HG03460 (cell line): ENCODE data around the gene IFNLR1.

Experiments used
- ATAC-seq: cut with Tn5 transposase; IDR thresholded peaks from one replicate; pipeline ENCODE4 v1.9.1; 2021; ENCODE audit not compliant: unreplicated experiment

The IFNLR1 gene

DNA sequence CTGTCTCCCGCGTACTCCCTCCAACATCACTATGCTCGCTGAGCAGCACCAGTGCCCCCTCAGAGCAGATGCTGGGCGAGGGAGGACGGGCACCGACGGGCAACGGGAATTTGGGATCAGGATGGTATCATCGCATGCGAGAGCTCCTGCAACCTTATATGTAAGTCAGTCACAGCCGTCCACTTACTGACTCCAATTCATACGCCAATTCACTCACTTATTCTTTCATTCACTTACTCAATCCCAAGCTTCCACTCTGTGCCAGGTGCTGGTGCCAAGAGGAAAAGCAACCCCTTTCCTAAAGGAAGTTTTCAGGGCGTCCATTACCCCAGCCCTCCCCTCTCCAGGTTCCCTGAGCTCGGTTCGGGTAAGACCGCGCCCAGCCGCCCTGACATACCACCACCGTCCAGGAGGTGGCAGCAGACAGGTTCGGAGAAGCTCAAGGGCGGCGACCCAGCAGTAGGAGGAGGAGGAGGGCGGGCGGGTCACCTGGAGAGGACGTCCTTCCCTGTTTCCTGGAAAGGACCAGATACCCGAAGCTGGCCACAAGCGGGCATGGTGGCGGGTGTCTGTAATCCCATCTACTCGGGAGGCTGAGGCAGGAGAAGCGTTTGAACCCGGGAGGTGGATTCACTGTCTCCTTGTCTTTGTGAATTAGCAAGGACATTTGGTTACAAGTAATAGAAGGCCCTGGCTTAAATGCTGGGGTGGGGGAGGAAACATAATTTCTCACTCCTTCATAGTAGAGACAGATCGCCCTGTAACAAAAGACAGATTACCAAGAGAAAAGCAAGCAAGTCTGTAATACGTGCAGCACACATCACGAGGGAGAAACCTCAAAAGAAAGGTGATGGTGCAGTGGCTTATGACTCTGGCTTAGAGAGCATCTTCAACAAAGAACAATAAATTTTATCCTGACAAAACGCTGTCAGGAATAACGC lies 36.6 kb downstream of the IFNLR1 start:
- ATAC-seq = peak; percentile 54

DNA sequence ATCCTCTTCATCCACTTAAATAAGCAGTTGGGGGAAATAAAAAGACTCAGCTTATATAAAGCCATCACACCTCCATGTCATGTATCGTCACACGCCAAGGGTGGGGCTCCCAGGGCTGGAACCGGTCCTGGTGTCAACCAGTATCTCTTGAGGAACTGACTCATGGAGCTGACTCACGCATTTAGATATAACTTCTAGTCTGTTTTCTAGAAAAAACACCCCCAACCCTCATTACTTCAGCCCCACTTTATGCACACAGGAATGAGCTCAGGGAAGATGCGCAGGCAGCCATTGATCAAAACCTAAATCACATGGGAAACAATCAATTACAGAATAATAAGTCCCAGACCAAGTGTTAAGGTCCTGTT lies 37.2 kb downstream of the IFNLR1 start:
- no peak for ATAC-seq

DNA sequence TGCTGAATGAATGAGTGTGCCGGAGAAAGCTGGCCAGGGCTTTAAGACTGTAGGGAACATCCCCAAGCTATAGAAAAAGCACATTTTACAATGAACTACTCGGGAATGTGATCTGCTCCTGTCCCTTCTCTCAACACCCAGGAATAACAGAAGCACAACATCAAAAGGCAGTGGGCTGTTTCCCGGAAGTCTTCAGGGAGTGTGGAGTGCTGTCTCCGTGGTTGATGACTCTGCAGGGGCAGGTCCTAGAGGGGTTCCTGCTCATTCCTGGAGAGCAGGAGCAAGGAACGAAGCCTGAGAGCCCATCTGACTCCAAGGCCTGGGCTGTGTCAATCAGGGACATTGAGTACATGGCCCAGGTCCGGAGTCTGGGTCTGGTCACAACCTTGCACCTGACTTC lies 39.3 kb downstream of the IFNLR1 start:
- no peak for ATAC-seq

- no peak for ATAC-seq
Measured at GRCh38 chr1:24147194-24147593, 39.9 kb downstream of the IFNLR1 start.

DNA sequence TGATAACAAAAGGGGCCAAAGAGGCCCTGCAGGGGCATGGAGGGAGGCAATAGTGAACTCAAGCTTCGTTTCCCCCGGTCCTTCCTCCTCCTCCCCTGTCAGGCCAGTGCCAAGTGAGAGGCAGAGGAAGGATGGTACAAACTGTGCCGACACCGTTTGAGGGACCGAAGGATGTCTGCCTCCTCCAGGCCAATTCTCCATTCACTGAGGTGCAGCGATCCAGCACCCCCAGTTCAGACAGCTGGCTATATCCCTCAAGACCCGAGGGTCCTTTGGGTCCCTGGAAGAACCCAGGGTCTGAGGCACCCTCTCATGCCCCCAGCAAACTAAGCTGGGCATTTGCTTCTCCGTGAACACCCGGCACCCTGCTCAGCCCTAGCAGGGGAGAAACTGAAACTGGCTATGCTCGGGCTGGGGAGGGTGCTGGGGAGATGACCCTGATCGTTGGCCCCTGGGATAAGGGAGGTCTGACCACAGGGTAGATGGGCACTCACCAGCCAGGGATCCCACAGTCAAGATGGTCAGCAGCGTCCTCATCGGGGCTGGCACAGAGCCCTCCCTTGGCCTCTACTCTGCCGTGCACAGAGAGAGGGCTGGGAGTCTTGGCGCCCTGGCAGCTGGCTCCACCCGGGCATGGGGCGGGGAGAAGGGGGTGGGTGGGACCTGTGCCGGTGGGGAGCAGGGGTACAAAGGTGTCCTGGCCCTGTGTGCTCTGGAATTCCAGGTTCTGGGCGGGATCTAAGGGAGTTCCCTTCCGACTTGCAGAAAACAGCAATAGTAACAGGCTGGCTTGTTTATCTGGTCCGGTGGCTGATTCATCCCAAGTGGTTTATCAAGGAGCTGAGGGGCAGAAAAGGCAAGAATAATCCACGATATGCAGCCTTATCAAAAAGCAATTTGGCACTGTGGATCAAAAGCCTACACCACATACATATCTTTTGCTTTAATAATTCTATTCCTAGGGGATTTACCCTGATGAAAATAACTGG lies 44.2 kb downstream of the IFNLR1 start, which contains the start of gene IL22RA1:
IL22RA1 (minus strand) TSS at position 595 of the 989 bp plus-strand sequence; CDS start at position 537, 58 bp downstream.
- no peak for ATAC-seq

GRCh38 chr1:24141311-24141997 lies 45.6 kb downstream of the IFNLR1 start:
- ATAC-seq = no peak

DNA sequence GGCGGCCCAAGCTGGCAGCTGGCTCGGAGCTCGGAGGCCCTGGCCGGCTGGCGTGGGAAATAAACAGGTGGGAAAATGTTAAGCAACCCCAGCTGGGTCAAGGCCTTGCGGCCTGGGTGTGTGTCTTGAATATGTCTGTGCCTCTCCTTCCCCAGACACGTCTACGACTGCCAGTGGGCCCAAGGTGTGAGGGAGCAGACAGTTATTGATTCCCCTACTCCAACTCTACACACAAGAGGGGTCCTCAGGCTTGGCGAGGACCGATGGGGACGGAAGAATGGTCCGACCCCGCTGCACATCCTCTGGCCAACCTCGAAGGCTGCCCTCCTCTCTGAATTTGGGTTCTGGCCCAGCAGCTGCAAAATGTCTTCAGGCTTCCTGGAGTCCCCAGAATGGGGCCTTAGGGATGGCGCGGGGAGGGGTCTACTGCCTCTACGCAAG lies 46.3 kb downstream of the IFNLR1 start:
- no peak for ATAC-seq

DNA sequence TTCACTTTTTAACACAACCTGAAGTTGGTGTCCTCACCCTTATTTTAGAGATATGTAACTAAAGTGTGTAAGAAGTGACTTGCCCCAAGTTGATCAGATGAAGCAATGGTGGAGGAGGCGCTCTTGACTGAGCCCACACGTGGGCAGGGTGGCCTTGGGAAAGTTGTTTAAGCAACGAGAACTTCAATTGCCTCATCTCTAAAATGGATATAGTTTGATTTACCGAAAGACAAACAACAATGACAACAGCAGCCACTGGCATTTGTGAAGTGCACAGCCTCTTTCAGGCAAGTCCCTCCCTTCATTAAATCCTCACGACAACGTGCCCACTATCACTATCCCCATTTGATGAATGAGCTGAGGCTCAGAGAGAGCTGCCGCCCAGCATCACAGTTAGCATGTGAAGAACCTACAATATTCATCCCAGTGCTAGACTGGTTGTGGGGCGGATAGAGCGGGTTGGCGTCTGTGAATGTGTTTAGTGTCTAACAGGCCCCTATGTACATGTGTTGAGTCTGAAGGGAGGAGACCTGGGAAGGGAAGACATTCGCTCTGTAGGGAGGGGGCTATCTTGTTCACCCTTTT lies 47.2 kb downstream of the IFNLR1 start:
- ATAC-seq = no peak

GRCh38 chr1:24139222-24139489 lies 47.9 kb downstream of the IFNLR1 start:
- ATAC-seq = no peak

GRCh38 chr1:24138476-24139221 lies 48.4 kb downstream of the IFNLR1 start:
- no peak for ATAC-seq

DNA sequence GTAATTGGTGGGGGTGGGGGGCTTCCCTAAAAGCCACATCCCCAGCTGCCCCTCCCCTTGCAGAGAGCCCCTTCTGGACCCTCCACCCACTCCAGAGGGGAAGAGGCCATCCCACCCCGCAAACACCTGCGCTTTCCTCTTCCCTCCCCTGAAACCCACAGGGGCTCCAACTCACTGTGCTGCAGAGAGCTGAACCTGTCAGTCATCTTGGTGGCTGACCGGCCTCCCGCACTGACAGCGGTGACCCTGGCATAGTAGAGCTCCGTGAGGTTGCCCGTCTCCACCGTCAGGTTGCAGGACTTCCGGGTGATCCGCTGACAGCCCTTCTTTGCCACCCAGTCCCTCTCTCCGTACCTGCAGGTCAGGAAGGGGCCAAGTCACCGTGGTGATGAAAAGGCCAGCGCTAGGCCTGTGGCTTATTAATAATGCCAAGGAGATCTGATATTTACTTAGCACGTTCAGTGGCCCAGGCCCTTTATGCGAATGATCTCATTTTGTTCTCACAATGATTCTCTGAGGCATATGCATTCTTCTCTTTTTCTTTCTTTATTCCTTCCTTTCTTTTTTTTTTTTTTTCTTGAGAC lies 50.0 kb downstream of the IFNLR1 start:
- ATAC-seq = no peak

- no peak for ATAC-seq
Measured at GRCh38 chr1:24134376-24134775, 52.7 kb downstream of the IFNLR1 start.

DNA sequence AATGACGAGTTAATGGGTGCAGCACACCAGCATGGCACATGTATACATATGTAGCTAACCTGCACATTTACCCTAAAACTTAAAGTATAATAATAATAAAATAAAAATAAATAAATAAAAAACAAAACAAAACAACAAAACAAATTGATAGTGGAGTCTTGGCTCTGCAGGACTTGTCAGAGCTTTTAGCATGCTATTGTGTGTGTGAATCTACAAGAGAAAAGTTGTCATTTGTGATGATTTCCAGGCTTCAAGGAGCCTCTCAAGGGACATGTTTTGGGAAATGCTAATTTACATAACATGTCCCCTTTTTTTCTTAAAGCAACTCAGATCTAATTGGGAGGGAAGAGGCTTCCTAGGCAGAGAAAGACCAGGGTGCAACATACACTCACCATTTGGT lies 53.3 kb downstream of the IFNLR1 start:
- ATAC-seq = no peak

DNA sequence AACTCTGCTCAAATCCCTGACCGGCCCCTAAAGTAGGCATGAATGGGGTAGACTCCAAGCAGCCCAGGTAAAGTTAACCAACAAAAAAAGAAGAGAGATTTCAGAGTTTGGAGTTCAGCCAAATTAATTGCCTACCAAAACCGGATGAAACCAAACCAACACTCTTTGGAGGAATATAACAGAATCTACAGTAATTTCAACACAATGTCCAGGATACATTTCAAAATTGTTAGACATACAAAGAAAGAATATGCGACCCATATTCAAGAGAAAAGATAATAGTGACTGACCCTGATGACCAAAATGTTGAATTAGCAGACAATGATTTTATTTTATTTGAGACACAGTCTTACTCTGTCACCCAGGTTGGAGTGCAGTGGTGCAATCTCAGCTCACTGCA lies 56.7 kb downstream of the IFNLR1 start:
- ATAC-seq = no peak

- no peak for ATAC-seq
Measured at GRCh38 chr1:24127801-24128363, 59.2 kb downstream of the IFNLR1 start.

DNA sequence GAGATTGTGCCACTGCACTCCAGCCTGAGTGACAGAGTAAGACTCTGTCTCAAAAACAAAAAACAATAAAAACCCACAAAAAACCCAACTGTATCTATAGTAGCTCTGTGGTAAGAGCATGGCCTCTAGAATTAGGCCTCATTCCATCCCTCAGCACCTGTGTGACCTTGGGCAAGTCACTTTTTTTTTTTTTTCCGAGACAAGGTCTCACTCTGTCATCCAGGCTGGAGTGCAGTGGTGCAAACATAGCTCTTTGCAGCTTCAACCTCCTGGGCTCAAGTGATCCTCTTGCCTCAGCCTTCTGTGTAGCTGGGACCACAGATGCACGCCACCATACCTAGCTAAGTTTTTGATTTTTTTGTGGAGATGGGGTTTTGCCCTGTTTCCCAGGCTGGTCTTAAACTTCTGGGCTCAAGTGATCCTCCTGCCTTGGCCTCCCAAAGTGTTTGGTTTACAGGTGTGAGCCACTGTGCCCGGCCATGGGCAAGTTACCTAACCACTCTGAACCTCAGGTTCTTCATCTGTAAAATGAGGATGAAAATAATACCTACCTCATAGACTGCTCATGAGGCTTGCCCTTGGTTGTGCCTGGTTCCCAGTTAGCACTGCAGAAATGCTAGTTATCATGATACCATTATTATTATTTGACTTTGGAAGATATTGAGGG lies 59.8 kb downstream of the IFNLR1 start:
- no peak for ATAC-seq

DNA sequence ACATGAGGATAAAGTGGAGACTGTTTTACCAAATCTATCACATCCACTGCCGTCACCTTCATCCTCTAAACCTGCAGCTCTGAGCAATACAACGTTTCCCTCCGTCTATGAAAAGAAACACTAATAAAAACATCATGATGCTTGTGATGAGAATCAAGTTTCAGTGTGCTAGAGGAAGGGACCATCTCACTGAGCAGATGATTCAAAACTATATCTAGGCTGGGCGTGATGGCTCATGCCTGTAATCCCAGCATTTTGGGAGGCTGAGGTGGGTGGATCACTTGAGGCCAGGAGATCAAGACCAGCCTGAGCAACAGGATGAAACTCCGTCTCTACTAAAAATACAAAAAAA lies 60.4 kb downstream of the IFNLR1 start:
- ATAC-seq = no peak

DNA sequence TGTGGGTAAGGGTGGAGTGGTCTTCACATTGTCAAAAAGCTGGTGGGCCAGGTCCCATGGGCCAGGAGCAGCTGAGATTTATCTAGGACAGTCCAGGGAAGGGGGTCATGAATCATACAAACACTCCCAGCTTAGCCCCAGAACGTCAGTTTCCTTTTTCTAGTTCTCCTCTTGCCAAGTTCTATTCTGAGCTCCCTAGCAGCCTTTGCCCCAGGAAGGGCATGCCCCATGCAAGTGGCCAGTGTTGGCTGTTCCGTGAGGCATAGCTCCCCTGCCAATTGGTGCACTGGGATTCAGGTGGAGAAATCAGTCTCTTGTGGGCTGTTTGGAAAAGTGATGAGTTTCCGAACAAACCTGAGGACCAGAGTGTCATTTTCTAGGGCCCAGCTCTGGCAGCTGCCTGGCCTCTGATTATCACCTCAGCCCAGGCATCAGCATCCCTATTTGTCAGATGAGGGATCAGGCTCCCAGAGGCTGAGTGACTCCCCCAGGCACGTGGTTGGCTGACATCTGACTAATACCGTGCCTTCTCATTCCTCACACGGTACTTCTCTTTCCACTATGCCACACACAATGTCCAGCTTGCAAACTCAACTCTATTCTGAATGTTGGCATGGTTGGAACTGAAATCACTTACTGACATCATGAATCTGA lies 60.9 kb downstream of the IFNLR1 start:
- no peak for ATAC-seq
